Fibroblast of mammary gland (primary cell): ENCODE measurements around the gene FBXL14.
"Not testable (repeated sequence)": the region's sequence is repeated elsewhere in the genome, so short reads cannot be mapped to it uniquely, and the experiment has no call there.

Experiments used
- DNase-seq: peaks from one replicate; pipeline ENCODE4 v3.0.0-alpha.2; 2010; ENCODE audit warnings: low read depth
- H3K4me3 ChIP-seq: 2 replicates; pipeline ENCODE4 v1.5.1; 2011; ENCODE audit warnings: low read depth, mild to moderate bottlenecking, low read length, moderate library complexity; ENCODE audit not compliant: control insufficient read depth
- TF ChIP-seq, protein P1 (sequence below): conservative IDR thresholded peaks from 2 replicates; pipeline ENCODE4 v1.5.1; 2011; ENCODE audit warnings: low read depth, low read length, inconsistent platforms; ENCODE audit not compliant: control insufficient read depth, insufficient read depth

The FBXL14 gene

DNA sequence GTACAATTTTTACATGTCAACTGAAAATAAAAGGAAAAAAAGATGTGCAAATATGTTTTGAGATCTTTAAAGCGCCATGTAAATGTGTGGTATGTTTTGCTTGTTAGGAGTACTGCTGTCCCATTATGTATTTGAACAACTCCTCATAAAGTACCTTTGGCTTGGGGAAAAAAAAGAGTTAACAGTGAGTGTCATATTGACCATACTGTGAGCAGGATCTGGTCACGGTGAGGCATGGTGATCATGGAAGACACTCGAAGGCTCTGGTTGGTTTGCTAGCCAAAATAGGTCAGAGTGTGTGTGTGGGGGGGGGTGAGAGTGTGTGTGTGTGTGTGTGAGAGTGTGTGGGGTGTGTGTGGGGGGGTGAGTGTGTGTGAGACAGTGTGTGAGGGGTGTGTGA, 10.1 kb upstream of the FBXL14 start:
- DNase-seq, result no peak
- H3K4me3 ChIP-seq, result no peak overlapping the region
- TF ChIP-seq, protein P1, sequence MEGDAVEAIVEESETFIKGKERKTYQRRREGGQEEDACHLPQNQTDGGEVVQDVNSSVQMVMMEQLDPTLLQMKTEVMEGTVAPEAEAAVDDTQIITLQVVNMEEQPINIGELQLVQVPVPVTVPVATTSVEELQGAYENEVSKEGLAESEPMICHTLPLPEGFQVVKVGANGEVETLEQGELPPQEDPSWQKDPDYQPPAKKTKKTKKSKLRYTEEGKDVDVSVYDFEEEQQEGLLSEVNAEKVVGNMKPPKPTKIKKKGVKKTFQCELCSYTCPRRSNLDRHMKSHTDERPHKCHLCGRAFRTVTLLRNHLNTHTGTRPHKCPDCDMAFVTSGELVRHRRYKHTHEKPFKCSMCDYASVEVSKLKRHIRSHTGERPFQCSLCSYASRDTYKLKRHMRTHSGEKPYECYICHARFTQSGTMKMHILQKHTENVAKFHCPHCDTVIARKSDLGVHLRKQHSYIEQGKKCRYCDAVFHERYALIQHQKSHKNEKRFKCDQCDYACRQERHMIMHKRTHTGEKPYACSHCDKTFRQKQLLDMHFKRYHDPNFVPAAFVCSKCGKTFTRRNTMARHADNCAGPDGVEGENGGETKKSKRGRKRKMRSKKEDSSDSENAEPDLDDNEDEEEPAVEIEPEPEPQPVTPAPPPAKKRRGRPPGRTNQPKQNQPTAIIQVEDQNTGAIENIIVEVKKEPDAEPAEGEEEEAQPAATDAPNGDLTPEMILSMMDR, result no peak

DNA sequence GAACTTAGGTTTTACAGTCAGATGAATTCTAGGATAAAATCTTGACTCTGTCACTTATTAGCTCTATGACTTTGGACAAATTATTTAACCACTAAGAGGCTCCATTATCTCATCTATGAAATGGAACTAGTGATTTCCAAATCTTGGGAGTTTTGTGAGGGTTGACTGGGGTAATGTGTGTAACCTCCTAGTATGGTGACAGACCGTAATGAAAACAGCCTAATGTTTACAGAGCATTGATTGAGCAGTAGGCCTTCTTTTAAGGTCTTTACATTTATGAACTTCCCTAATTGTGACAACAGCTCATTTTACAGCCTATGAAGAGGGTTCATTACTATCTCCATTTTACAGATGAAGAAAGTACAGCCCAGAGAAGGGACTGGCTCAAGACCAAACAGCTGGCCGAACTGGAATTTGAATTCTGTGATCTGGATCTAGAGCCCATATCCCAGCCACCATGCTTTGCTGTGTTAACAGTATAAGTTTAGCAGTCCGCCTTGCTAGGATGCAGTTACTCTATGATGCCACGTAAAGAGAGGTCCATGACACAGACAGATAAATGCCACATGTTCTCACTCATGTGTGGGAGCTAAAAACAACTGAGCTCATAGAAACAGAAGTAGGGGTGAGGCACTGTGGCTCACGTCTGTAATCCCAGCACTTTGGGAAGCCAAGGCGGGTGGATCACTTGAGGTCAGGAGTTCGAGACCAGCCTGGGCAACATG, 9.1 kb upstream of the FBXL14 start:
- H3K4me3 ChIP-seq, result no peak overlapping the region
- TF ChIP-seq, protein P1, result no peak
- peak; percentile 59 for DNase-seq

DNA sequence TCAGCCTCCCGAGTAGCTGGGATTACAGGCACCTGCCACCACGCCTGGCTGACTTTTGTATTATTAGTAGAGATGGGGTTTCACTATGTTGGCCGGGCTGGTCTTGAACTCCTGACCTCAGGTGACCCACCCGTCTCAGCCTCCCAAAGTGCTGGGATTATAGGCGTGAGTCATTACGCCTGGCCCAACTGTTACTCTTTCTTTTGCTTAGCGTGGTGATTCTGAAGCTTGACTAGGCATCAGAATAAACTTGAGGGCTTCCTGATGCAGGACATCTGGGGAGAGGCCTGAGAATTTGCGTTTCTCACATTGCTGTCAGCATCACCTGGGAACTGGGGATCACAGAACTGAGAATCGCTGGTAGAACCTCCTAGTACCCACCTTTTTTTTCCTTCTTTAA, 8.3 kb upstream of the FBXL14 start:
- H3K4me3 ChIP-seq, DNase-seq: not testable (repeated sequence)

DNA sequence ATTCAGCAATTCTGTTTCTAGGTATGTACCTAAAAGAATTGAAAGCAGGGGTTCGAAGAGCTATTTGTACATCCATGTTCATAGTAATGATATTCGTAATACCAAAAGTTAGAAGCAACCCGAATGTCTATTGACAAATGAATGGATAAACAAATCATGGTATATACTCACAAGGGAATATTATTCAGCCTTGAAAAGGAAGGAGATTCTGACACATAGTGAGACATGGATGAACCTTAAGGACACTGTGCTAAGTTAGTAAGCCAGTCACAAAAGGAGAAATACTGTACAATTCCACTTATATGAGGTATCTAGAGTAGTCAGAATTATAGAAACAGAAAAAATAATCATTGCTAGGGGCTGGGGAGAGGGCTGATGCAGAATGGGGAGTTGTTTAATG, 4.4 kb upstream of the FBXL14 start:
- no peak overlapping the region for H3K4me3 ChIP-seq
- no peak for DNase-seq
- TF ChIP-seq, protein P1, result no peak

DNA sequence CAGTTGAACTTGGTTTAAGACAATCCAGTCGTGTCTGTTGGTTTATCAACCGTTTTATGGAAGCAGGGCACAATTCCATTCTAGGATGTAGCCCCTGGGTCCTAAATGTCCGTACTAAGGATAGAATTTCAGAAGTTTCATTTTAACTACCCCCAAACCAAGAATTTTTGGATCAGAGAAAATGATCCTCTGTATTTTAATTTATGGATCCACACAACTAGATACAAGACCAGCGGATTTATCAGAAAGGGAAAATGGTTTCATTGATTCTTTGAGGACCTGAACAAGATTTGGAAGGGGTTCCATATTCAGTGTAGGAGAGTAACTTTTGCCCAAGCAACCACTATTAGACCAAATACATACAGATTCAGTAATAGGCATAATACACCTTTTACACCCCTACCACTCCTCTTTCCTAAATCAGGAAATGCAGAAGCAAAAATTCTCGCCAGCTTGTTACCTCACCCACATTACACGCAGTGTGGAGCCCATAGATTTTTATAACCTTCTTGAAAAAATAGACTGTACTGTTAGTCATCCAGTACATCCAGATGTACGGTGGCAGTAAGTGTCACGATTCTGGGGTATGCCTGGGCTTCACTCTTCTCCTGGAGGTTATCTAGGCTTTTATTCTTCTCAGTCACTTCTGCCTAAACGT, 1.4 kb upstream of the FBXL14 start:
- TF ChIP-seq, protein P1, result no peak
- DNase-seq, result peak; percentile 64
- no peak overlapping the region for H3K4me3 ChIP-seq

DNA sequence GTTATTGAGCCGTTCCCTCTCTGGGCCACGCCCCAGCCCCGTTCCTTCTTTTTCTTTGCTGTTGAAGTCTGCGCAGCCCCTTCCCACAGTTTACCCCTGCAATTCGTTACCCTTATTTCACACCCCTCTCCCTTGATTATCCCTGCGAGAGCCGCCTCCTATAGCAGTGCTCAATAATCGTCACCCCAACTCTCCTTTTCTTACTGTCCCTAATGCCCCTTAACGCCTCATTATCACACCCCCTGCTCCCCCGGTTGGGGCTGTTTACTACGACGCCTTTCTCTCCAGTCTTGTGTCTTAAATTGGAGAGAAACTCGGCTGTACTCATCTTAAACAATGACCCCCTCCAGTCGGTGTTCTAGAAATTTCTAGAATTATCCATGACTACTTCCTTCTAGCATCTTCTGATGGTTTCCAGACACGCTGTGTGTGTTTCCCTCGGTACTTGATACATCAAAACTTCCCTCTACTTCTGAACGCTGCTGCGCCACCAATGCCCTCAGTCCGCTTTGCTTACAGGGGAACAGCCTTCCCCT, 713 bp upstream of the FBXL14 start:
- H3K4me3 ChIP-seq, result peak overlapping the region; percentile 59
- TF ChIP-seq, protein P1, result no peak
- DNase-seq, result no peak

DNA sequence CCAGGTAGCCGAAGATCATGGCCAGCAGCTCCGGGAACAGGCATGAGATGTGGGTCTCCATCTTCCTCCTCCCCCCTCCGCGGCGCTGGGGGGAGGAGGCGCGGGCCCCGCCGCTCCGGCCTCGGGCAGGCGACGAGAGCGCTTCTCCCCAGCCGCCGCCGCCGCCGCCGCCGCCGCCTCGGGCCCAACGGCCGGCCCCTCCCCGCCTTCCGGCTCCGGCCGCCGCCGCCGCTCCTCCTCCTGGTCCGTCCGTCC, 448 bp downstream of the FBXL14 start:
- peak overlapping the region; percentile 64 for H3K4me3 ChIP-seq
- TF ChIP-seq, protein P1, result no peak
- DNase-seq, result no peak
